GM23338 (cell line): ENCODE measurements around the gene PPFIBP1. TPM values are rescaled to one million over a fixed set of nuclear protein-coding genes. Genes with fewer than 3 reads are reported as not detected.

Experiments
- ATAC-seq: fragments of 200-7000 bp; cut with Tn5 transposase; 3 replicates; pipeline ENCODE4 v1.9.1; 2020
- DNase-seq: peaks from one replicate; pipeline ENCODE4 v3.0.0-alpha.2; 2015; ENCODE audit warnings: low spot score
- H2AFZ ChIP-seq: fragments of 200-600 bp; sonication (generic); 2 replicates; pipeline ENCODE4 v1.8.0; 2016; ENCODE audit warnings: antibody characterized with exemption, mild to moderate bottlenecking, moderate library complexity
- H3F3A ChIP-seq: fragments of 200-600 bp; sonication (generic); replicated peaks from 2 replicates; pipeline ENCODE4 v1.8.0; 2017; ENCODE audit warnings: antibody characterized with exemption, mixed run types, low read depth
- H3K27ac ChIP-seq: fragments of 200-600 bp; sonication (generic); 2 replicates; pipeline ENCODE4 v1.6.1; 2016; ENCODE audit warnings: low read depth
- H3K27me3 ChIP-seq: fragments of 200-600 bp; sonication (generic); 2 replicates; pipeline ENCODE4 v1.8.0; 2016; ENCODE audit warnings: mild to moderate bottlenecking, mixed run types, moderate library complexity; ENCODE audit not compliant: insufficient read depth
- H3K36me3 ChIP-seq: fragments of 200-600 bp; sonication (generic); 2 replicates; pipeline ENCODE4 v1.8.0; 2016; ENCODE audit warnings: mild to moderate bottlenecking; ENCODE audit not compliant: insufficient read depth
- H3K4me1 ChIP-seq: fragments of 200-600 bp; sonication (generic); 2 replicates; pipeline ENCODE4 v1.8.0; 2016; ENCODE audit warnings: mild to moderate bottlenecking, moderate library complexity; ENCODE audit not compliant: insufficient read depth
- H3K4me2 ChIP-seq: fragments of 200-600 bp; sonication (generic); 2 replicates; pipeline ENCODE4 v1.7.1; 2017; ENCODE audit warnings: mixed run types
- H3K4me3 ChIP-seq: fragments of 200-600 bp; sonication (generic); 2 replicates; pipeline ENCODE4 v1.6.1; 2016; ENCODE audit warnings: mixed run types
- H3K79me2 ChIP-seq: fragments of 200-600 bp; sonication (generic); replicated peaks from 2 replicates; pipeline ENCODE4 v1.8.0; 2017; ENCODE audit warnings: mild to moderate bottlenecking; ENCODE audit not compliant: insufficient read depth
- H3K9me2 ChIP-seq: fragments of 200-600 bp; sonication (generic); 2 replicates; pipeline ENCODE4 v1.8.0; 2017; ENCODE audit not compliant: insufficient read depth
- H4K20me1 ChIP-seq: fragments of 200-600 bp; sonication (generic); replicated peaks from 2 replicates; pipeline ENCODE4 v1.8.0; 2017; ENCODE audit warnings: mild to moderate bottlenecking; ENCODE audit not compliant: insufficient read depth
- H3K27ac Mint-ChIP-seq: 2 replicates; pipeline ENCODE4 v1.8.0; 2020; ENCODE audit warnings: inconsistent platforms, mild to moderate bottlenecking, moderate library complexity, mixed read lengths
- H3K27me3 Mint-ChIP-seq: 3 replicates; pipeline ENCODE4 v1.8.0; 2022; ENCODE audit warnings: low read depth, mild to moderate bottlenecking, moderate library complexity, mixed read lengths, inconsistent platforms; ENCODE audit not compliant: insufficient read depth, poor library complexity
- H3K36me3 Mint-ChIP-seq: 3 replicates; pipeline ENCODE4 v1.8.0; 2021; ENCODE audit warnings: low read depth, mild to moderate bottlenecking, inconsistent platforms, moderate library complexity, mixed read lengths
- H3K4me1 Mint-ChIP-seq: 3 replicates; pipeline ENCODE4 v1.8.0; 2020; ENCODE audit warnings: mild to moderate bottlenecking, inconsistent platforms, mixed read lengths
- H3K4me3 Mint-ChIP-seq: 3 replicates; pipeline ENCODE4 v1.8.0; 2021; ENCODE audit warnings: moderate library complexity, mild to moderate bottlenecking, inconsistent platforms, mixed read lengths
- H3K9me3 Mint-ChIP-seq: 3 replicates; pipeline ENCODE4 v1.8.0; 2020; ENCODE audit warnings: moderate library complexity, mild to moderate bottlenecking, inconsistent platforms, mixed read lengths
- CREB1 ChIP-seq: fragments of 250-450 bp; sonication (Bioruptor Pico); IDR thresholded peaks from 2 replicates; pipeline ENCODE4 v1.5.0; 2020; ENCODE audit warnings: low read depth, mild to moderate bottlenecking, moderate library complexity
- CTCF ChIP-seq, 2 experiments: fragments of 200-600 bp in 1 of 2; sonication (generic) in 1 of 2; conservative IDR thresholded peaks; 2 replicates each; pipeline versions ENCODE4 v1.5.1 to v1.6.1; 2016 to 2017; ENCODE audit warnings: antibody characterized with exemption in 2 of 2, low read depth in 2 of 2, mild to moderate bottlenecking in 2 of 2, moderate library complexity in 1 of 2
- ETS1 ChIP-seq: IDR thresholded peaks from 2 replicates; pipeline ENCODE4 v1.6.1; 2016; ENCODE audit warnings: antibody characterized with exemption
- EZH2 ChIP-seq: fragments of 200-600 bp; sonication (generic); IDR thresholded peaks from one replicate; pipeline ENCODE4 v1.8.0; 2017; ENCODE audit warnings: antibody characterized with exemption, mild to moderate bottlenecking, low read depth; ENCODE audit not compliant: unreplicated experiment
- EZH2phosphoT487 ChIP-seq: fragments of 200-600 bp; sonication (generic); IDR thresholded peaks from one replicate; pipeline ENCODE4 v1.8.1; 2018; ENCODE audit warnings: antibody characterized with exemption; ENCODE audit not compliant: unreplicated experiment
- JUNB ChIP-seq: IDR thresholded peaks from one replicate; pipeline ENCODE4 v1.6.1; 2016; ENCODE audit warnings: antibody characterized with exemption; ENCODE audit not compliant: unreplicated experiment
- NANOG ChIP-seq: IDR thresholded peaks from 2 replicates; pipeline ENCODE4 v1.6.1; 2016; ENCODE audit warnings: antibody characterized with exemption, borderline replicate concordance
- POLR2AphosphoS5 ChIP-seq: IDR thresholded peaks from 2 replicates; pipeline ENCODE4 v1.6.1; 2016; ENCODE audit warnings: antibody characterized with exemption, low read depth
- REST ChIP-seq: IDR thresholded peaks from one replicate; pipeline ENCODE4 v1.6.1; 2018; ENCODE audit warnings: antibody characterized with exemption; ENCODE audit not compliant: unreplicated experiment
- STAT1 ChIP-seq: IDR thresholded peaks from one replicate; pipeline ENCODE4 v1.6.1; 2016; ENCODE audit warnings: antibody characterized with exemption; ENCODE audit not compliant: unreplicated experiment
- ZNF114 ChIP-seq: fragments of 250-450 bp; sonication (Bioruptor Pico); IDR thresholded peaks from 2 replicates; pipeline ENCODE4 v1.5.0; 2020; ENCODE audit warnings: mild to moderate bottlenecking, moderate library complexity
- ZNF331 ChIP-seq: fragments of 250-450 bp; sonication (Bioruptor Pico); IDR thresholded peaks from 2 replicates; pipeline ENCODE4 v1.5.0; 2020; ENCODE audit warnings: low read depth, mild to moderate bottlenecking, moderate library complexity
- ZNF462 ChIP-seq: fragments of 250-450 bp; sonication (Bioruptor Pico); IDR thresholded peaks from 2 replicates; pipeline ENCODE4 v1.5.0; 2020; ENCODE audit warnings: mild to moderate bottlenecking, moderate library complexity
- polyA plus RNA-seq: library from polyadenylated mRNA; unstranded; fragments of >200 nt; fragmentation: Nextera tagmentation; extraction: Ambion mirVana; gene quantifications from 2 replicates; pipeline ENCODE4 v1.2.1, GENCODE V29; 2016
- total RNA-seq: library from RNA; depleted of rRNA; stranded (reverse); fragments of >200 nt; shearing (Covaris generic); gene quantifications from 2 replicates; pipeline ENCODE4 v1.2.3, GENCODE V29; 2014

PPFIBP1 gene
- total and polyA plus RNA-seq, 2 experiments from 2014 or later, result 33.2 to 41.9 TPM

GRCh38 chr12:27653661-27654060 lies 129.7 kb downstream of the PPFIBP1 start:
- Histone ChIP-seq H2AFZ (no peak overlapping the region), H3K9me2 (no peaks in the 10 kb centered on the region), H3K4me2 (no peak overlapping the region), H3K27ac (no peak overlapping the region), H3K36me3 (no peaks in the 10 kb centered on the region), H3F3A (no peaks in the 10 kb centered on the region), H3K4me1 (no peaks in the 10 kb centered on the region), H3K79me2 (no peaks in the 10 kb centered on the region), H3K4me3 (no peak overlapping the region), H4K20me1 (no peaks in the 10 kb centered on the region), H3K27me3 (no peaks in the 10 kb centered on the region)
- ATAC-seq (no peak), DNase-seq (no peak)
- Mint-ChIP-seq H3K4me3 (no peak overlapping the region), H3K4me1 (no peaks in the 10 kb centered on the region), H3K9me3 (no peaks in the 10 kb centered on the region), H3K27me3 (peaks cover 2% of the 10 kb centered on the region), H3K27ac (no peak overlapping the region), H3K36me3 (no peaks in the 10 kb centered on the region)
- TF ChIP-seq NANOG (no peak), ETS1 (no peak), JUNB (no peak), CTCF (conservative IDR thresholded peaks at IDR 0.05; ENCODE audit: low read depth in 2 of 2) (no peak), STAT1 (no peak), ZNF462 (CRISPR knock-in tag) (no peak), CREB1 (CRISPR knock-in tag) (no peak), POLR2AphosphoS5 (no peak), ZNF114 (CRISPR knock-in tag) (no peak), EZH2 (no peak), REST (no peak), EZH2phosphoT487 (no peak), ZNF331 (CRISPR knock-in tag) (no peak)
